GM19238 (cell line): ENCODE results near the gene APPBP2.
"Not testable (repeated sequence)": the region's sequence is repeated elsewhere in the genome, so short reads cannot be mapped to it uniquely, and the experiment has no call there.

Experiments
- DNase-seq: peaks from one replicate; pipeline ENCODE4 v3.0.0; 2011; ENCODE audit warnings: low spot score; ENCODE audit not compliant: insufficient read length

APPBP2 gene

GRCh38 chr17:60435244-60436167 is 90.5 kb downstream of the APPBP2 start:
- DNase-seq = peak; percentile 27

- DNase-seq = not testable (repeated sequence)
Measured at GRCh38 chr17:60433021-60433997, 92.7 kb downstream of the APPBP2 start.

DNA sequence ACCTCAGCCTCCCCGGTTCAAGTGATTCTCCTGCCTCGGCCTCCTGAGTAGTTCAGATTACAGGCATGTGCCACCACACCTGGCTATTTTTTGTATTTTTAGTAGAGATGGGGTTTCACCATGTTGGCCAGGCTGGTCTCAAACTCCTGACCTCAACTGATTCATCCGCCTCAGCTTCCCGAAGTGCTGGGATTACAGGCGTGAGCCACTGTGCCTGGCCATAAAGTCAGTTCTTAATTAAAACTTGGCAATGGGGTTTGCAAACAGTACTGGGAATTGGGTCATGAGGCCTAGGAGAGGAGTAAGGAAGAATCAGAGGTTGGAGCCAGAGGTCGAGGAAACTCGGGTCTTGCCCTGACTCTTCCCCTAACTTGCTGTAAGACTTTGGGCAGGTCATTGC is 95.5 kb downstream of the APPBP2 start:
- not testable (repeated sequence) for DNase-seq

DNA sequence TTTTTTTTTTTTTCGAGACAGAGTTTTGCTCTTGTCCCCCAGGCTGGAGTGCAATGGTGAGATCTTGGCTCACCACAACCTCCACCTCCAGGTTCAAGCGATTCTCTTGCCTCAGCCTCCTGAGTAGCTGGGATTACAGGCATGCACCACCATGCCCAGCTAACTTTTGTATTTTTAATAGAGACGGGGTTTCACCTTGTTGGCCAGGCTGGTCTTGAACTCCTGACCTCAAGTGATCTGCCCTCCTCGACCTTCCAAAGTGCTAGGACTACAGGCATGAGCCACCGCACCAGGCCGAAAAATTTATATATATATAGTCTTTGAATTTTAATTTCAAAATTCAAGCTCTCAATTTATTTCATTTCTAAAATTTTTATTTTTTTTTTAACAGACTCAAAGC is 97.6 kb downstream of the APPBP2 start:
- DNase-seq = not testable (repeated sequence)

DNA sequence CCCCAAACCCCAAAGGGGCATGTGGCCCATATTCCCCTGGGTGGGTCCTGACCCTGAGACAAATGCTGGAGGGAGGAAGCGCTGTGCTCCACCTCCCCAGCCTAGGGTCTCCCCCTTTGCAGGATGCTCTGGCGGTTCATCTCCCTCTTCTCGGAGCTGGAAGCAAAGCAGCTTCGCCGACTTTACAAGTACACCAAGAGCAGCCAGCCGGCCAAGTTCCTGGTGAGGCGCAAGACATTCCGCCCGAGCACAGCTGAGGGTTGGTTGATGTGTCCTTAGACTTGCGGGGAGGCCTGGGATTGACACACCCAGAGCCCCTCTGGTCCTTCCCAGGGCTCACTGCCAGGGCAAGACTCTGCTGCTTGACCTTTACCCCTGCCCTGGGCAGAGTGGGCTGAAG is 99.4 kb downstream of the APPBP2 start:
- no peak for DNase-seq

DNA sequence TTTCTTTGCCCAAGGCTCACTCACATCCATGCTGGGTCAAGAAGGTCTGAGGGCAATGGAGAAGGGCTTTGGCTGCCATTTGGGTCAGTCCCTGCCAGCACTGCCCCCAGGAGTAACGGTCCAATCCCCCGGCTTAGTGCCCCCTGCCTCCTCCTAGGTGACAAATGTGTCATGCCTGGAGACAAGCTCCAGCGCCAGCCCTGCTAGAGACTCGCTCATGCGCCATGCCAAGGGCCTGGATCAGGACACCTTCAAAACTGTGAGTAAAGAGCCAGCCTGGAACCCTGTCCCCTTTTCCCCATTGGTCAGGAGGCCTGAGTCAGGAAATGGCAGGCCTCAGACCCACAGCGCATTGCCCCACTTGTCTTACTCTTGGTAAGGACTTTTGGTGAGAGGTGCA is 100.4 kb downstream of the APPBP2 start:
- DNase-seq = no peak

DNA sequence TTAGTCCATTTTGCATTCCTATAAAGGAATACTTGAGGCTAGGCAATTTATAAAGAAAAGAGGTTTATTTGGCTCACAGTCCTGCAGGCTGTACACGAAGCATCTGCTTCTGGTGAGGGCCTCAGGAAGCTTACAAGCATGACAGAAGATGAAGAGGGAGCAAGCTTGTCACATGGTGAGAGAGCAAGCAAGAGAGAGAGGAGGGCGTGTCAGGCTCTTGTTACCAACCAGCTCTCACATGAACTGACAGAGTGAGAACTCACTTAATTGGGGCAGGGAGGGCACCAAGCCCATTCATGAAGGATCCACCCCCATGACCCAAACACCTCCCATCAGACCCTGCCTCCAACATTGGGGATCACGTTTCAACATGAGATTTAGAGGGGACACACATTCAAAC is 102.2 kb downstream of the APPBP2 start:
- DNase-seq = no peak

GRCh38 chr17:60422162-60422665 is 103.8 kb downstream of the APPBP2 start, which contains the start of gene CHCT1:
Gene CHCT1 (plus strand): TSS chr17:60422489. CDS start chr17:60422593, 104 bp downstream.
- no peak for DNase-seq

DNA sequence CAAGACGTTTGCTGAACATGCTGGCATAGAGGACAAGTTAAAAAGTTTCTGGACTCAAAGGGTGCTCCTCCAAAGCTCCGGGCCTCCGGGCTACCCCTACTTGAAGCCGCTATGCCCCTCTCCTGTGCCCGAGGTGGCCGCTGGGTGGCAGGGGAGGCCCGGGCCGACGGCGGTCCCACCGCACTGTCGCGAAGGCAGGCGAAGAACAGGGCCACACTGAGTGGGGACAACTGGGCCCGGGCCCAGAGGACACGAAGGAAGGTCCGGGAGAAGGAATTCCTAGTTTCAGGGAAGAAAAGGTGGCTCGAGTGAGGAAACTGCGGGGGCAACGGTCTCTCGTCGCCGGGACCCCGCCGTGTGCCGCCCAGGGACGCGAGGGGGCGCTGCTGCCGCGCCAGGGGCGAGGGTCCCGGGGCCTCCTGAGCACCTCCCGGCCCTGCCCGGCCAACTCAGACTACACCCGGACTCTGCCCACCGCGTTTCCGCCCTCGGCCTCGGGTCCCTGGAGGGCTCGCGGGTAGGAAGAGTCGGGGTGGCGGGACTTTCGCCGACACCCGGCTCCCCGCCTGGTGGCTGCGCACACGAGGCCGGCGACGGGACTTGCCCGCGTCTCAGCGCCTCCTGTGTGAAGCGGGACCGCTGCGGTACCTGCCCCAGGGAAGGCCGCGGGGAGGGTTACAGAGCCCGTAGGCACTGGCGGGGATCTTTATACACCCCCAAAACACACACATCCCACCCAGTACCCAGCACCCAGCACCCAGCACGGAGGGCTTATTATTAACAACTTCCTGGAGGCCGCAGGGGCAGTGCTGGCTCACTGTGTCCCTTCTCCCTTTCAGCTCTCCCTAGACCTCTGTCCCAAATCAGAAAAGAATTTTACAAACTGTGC is 104.5 kb downstream of the APPBP2 start:
- peak; percentile 80 for DNase-seq

DNA sequence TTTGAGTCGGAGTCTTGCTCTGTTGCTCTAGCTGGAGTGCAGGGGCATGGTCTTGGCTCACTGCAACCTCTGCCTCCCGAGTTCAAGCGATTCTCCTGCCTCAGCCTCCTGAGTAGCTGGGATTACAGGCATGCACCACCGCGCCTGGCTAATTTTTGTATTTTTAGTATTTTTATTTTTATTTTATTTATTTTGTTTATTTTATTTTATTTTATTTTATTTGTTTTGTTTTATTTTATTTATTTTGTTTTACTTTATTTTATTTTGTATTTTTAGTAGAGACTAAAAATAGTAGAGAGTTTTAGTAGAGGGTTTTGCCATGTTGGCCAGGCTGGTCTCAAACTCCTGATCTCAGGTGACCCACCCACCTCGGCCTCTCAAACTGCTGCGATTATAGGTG is 106.2 kb downstream of the APPBP2 start:
- not testable (repeated sequence) for DNase-seq

DNA sequence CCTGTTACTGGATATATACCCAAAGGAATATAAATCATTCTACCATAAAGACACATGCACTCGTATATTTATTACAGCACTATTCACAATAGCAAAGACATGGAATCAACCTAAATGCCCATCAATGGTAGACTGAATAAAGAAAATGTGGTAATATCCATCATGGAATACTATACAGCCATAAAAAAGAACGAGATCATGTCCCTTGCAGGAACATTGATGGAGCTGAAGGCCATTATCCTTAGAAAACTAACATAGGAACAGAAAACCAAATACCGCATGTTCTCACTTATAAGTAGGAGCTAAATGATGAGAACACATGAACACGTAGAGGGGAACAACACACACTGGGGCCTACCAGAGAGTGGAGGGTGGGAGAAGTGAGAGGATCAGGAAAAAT is 107.0 kb downstream of the APPBP2 start:
- not testable (repeated sequence) for DNase-seq

DNA sequence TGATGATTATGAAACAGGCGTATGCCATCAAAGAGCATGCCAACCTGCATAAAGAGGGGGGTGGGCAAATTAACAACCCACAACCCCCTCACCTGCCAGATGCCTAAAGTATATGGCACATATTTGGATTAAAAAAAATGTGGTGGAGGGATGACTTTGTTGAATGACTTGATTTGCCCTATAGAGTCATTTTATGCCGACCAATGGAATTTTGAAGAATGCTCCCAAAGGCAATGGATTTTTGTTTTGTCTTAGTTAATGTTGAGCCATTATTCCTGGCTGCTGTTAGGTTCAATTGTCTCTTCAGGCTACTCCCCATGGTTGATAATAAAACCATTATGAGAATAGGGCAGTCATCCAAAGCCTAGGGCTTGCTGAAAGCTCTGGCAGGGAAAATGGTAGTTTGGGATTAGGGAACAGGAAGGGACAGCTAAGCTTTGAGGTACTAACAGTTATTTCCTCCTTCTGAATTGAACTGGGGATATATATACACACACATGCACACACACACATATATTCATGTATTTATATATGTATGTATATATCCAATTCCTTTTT is 109.6 kb downstream of the APPBP2 start:
- DNase-seq = no peak

- DNase-seq = no peak
Measured at GRCh38 chr17:60415146-60415545, 110.9 kb downstream of the APPBP2 start.

DNA sequence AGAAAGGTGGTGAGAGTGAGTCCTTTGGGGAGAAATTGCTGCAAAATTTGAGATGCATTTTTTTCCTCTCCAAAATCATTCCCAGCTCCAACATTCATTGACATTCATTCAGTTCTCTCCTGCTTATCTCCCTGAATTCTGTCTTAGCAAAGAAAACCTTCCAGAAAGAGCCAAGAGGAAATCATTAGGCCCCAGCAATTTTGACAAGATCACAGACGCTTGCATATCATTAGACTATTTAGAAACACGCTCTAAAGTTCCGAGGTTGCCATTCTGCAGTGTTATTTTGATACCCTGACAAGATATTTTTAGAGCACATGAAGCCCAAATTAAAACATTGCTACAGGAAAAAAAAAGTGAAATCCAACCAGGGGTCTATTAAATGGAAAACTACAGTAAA is 113.3 kb downstream of the APPBP2 start:
- DNase-seq = no peak

- DNase-seq = no peak
Measured at GRCh38 chr17:60410001-60410400, 116.0 kb downstream of the APPBP2 start.

GRCh38 chr17:60406887-60407286 is 119.2 kb downstream of the APPBP2 start:
- DNase-seq = no peak

DNA sequence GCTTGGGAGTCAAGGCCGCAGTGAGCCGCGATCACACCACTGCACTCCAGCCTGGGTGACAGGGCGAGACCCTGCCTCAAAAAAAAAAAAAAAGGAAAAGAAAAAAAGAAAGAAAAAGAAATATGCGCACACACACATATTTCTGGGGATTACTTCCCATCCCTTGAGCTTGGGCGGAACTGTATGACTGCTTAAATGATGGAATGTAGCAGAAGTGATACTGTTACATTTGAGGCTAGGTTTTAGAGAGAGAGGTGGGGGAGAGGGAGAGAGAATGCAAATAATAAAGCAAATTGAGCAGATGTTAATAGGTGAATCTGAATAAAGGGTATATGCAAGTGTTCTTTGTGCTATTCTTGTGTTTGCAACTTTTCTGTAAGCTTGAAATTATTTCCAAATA is 122.1 kb downstream of the APPBP2 start:
- DNase-seq = no peak

- DNase-seq = no peak
Measured at GRCh38 chr17:60403523-60403810, 122.6 kb downstream of the APPBP2 start.

DNA sequence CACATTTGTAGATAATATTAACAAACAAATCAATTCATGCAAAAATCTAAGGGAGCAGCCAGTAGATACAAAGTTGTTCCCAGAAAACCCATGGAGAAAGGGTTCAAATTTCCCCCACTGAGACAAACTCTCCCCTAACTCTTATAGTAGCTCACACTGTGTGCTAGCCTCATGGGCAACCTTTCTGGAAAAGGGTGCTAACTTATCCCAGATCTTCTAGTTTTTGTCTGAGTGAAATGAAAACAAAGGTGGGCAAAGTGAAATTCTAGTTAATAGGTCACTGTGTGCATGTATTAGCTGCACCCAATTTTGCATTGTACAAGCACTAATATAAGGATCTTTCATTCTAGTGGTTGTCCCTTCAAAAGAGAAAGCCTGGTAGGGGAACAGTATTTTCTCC is 124.2 kb downstream of the APPBP2 start:
- no peak for DNase-seq

- no peak for DNase-seq
Measured at GRCh38 chr17:60398227-60398959, 127.6 kb downstream of the APPBP2 start.
